Caco-2 (cell line): ENCODE measurements around the gene NBL1. TPM values are rescaled to one million over a fixed set of nuclear protein-coding genes. Genes with fewer than 3 reads are reported as not detected.

Experiments used
- BruUV-seq: library from RNA; stranded (reverse); fragments of 400-500 nt; replicated peaks from 2 replicates; lab custom pipeline; 2021; lab: Mats Ljungman, UMichigan
- CTCF ChIA-PET: fragments of 300-600 bp; sonication (Branson Sonifier 250); formaldehyde crosslinking; loops from one replicate; lab custom pipeline; 2022; ENCODE audit warnings: antibody characterized with exemption; lab: Charles Lee
- POLR2A ChIA-PET: fragments of 300-600 bp; sonication (Branson Sonifier 250); formaldehyde crosslinking; loops from one replicate; lab custom pipeline; 2022; ENCODE audit warnings: antibody characterized with exemption; lab: Charles Lee
- DNase-seq, 2 experiments: peaks; one replicate each; pipeline versions ENCODE4 v3.0.0 to v3.0.0-alpha.2; 2020 to 2022
- H3K27me3 ChIP-seq: replicated peaks from 2 replicates; pipeline ENCODE4 v1.6.0; 2011; ENCODE audit warnings: low read length; ENCODE audit not compliant: control insufficient read depth, insufficient read depth
- H3K36me3 ChIP-seq: 2 replicates; pipeline ENCODE4 v1.5.1; 2011; ENCODE audit warnings: low read length; ENCODE audit not compliant: control insufficient read depth, insufficient read depth
- H3K4me1 ChIP-seq: fragments of 250-450 bp; sonication (Bioruptor Pico); 2 replicates; pipeline ENCODE4 v1.5.1; 2020; ENCODE audit warnings: mild to moderate bottlenecking
- H3K4me3 ChIP-seq: 2 replicates; pipeline ENCODE4 v1.5.1; 2011; ENCODE audit warnings: low read depth, mild to moderate bottlenecking, control low read depth, low read length
- H3K9me3 ChIP-seq: fragments of 250-450 bp; sonication (Bioruptor Pico); 2 replicates; pipeline ENCODE4 v1.5.1; 2020; ENCODE audit warnings: mild to moderate bottlenecking, moderate library complexity
- H3K27ac Mint-ChIP-seq: one replicate; pipeline ENCODE4 v1.8.0; 2022; ENCODE audit warnings: mixed read lengths; ENCODE audit not compliant: unreplicated experiment
- H3K27me3 Mint-ChIP-seq: one replicate; pipeline ENCODE4 v1.8.0; 2022; ENCODE audit warnings: mixed read lengths; ENCODE audit not compliant: insufficient read depth, unreplicated experiment
- H3K36me3 Mint-ChIP-seq: one replicate; pipeline ENCODE4 v1.8.0; 2022; ENCODE audit warnings: mild to moderate bottlenecking, mixed read lengths; ENCODE audit not compliant: insufficient read depth, unreplicated experiment
- H3K4me1 Mint-ChIP-seq: one replicate; pipeline ENCODE4 v1.8.0; 2022; ENCODE audit warnings: low read depth, mixed read lengths; ENCODE audit not compliant: unreplicated experiment
- H3K4me3 Mint-ChIP-seq: one replicate; pipeline ENCODE4 v1.8.0; 2022; ENCODE audit warnings: mild to moderate bottlenecking, moderate library complexity, mixed read lengths; ENCODE audit not compliant: unreplicated experiment
- H3K9me3 Mint-ChIP-seq: one replicate; pipeline ENCODE4 v1.8.0; 2022; ENCODE audit warnings: mixed read lengths; ENCODE audit not compliant: unreplicated experiment
- CTCF ChIP-seq, 2 experiments: fragments of 200-600 bp in 1 of 2; IDR thresholded peaks; 1 replicate in 1 of 2; 2 replicates in 1 of 2; pipeline versions ENCODE4 v1.5.1 to v1.8.0; 2011 to 2022; ENCODE audit warnings: antibody characterized with exemption in 1 of 2, control low read depth in 1 of 2, inconsistent platforms in 1 of 2, low read depth in 1 of 2, low read length in 1 of 2, mild to moderate bottlenecking in 1 of 2, moderate library complexity in 1 of 2; ENCODE audit not compliant: insufficient read depth in 1 of 2, severe bottlenecking in 1 of 2, unreplicated experiment in 1 of 2
- intact Hi-C: fragments of 100-400 bp; cut with micrococcal nuclease; formaldehyde crosslinking; loops from one replicate; pipeline ENCODE4 v1.10.0; 2022; ENCODE audit not compliant: unreplicated experiment
- total RNA-seq: library from RNA; stranded (reverse); gene quantifications from 2 replicates; pipeline ENCODE4 v1.2.3, GENCODE V29; 2022

The NBL1 gene
- total RNA-seq, 1 experiment from 2014 or later, result 24.0 TPM

DNA sequence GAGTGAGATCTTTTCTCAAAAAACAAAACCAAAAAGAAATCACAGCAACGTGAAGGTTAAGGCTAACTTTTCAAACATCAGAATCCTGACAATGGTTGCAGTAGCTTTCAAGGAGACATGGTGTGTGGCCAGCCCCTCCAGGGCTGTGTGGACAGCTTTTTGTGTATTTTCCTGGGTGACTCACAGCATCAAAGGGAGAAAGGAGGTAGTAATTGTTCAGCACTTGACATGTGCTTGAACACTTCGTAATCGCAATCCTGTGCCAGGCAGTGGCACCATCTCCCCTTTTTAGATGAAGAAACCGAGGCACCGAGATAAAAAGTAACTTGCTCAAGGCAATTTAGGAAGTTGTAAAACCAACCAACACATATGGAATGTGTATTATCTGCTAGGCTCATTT, 10.3 kb downstream of the NBL1 start:
- ChIA-PET POLR2A (interaction anchor here (0.5 kb wide), 1 partner anchor 68 kb away, joined by 5 read pairs; no protein-coding TSS in a partner anchor), CTCF (interaction anchor here (0.6 to 1.8 kb wide), 15 partner anchors 8 to 602 kb away, joined by 3 to 7 read pairs (median 4); partner anchors contain the start of gene NBL1)
- Histone ChIP-seq H3K4me3 (no peak overlapping the region), H3K27me3 (no peaks in the 10 kb centered on the region), H3K9me3 (no peaks in the 10 kb centered on the region), H3K4me1 (no peaks in the 10 kb centered on the region), H3K36me3 (no peaks in the 10 kb centered on the region)
- no peak overlapping the region for H3K4me3 Mint-ChIP-seq
- H3K4me1 Mint-ChIP-seq, result peaks cover 1% of the 10 kb centered on the region
- intact Hi-C loops, result loop anchor here (5.0 kb wide), 2 partner anchors 167 to 207 kb away; partner anchors contain the start of gene CAPZB
- TF ChIP-seq CTCF (IDR thresholded peaks at IDR 0.05; ENCODE audit: insufficient read depth in 1 of 2, low read depth in 1 of 2, low read length in 1 of 2, severe bottlenecking in 1 of 2, unreplicated experiment in 1 of 2), result no peak
- no peaks in the 10 kb centered on the region for H3K9me3 Mint-ChIP-seq
- H3K27me3 Mint-ChIP-seq, result no peaks in the 10 kb centered on the region
- no peak for DNase-seq
- BruUV-seq, result no TSS peak
- no peaks in the 10 kb centered on the region for H3K36me3 Mint-ChIP-seq
- no peak overlapping the region for H3K27ac Mint-ChIP-seq

GRCh38 chr1:19654886-19655717, 11.0 kb downstream of the NBL1 start:
- POLR2A ChIA-PET, result no interaction called here

DNA sequence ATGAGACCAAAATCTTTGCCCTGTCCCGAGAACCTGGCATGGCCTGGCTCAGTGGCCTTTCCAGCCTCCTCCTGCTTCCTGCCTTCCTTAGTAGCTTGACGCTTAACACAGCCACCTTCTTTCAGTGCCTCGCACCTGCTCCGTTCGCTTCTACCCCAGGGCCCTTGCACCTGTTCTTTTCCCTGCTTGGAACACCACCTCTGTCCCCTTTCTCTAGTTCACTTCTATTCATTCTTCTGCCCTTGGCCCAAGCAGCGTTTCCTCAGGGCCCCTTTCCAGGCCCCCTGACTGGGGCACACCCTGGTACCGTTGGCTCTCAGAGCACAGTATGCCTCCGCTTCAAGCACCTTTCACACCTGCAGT, 11.6 kb downstream of the NBL1 start:
- ChIA-PET CTCF (no interaction called here), POLR2A (no interaction called here)
- H3K4me1 Mint-ChIP-seq, result peaks cover 6% of the 10 kb centered on the region
- Histone ChIP-seq H3K27me3 (no peaks in the 10 kb centered on the region), H3K4me1 (no peaks in the 10 kb centered on the region), H3K4me3 (no peak overlapping the region), H3K9me3 (no peaks in the 10 kb centered on the region), H3K36me3 (no peaks in the 10 kb centered on the region)
- no TSS peak for BruUV-seq
- TF ChIP-seq CTCF (IDR thresholded peaks at IDR 0.05; ENCODE audit: insufficient read depth in 1 of 2, low read depth in 1 of 2, low read length in 1 of 2, severe bottlenecking in 1 of 2, unreplicated experiment in 1 of 2), result no peak
- H3K9me3 Mint-ChIP-seq, result no peaks in the 10 kb centered on the region
- H3K27ac Mint-ChIP-seq, result no peak overlapping the region
- H3K27me3 Mint-ChIP-seq, result no peaks in the 10 kb centered on the region
- intact Hi-C loops, result no loop called here
- H3K4me3 Mint-ChIP-seq, result no peak overlapping the region
- H3K36me3 Mint-ChIP-seq, result no peaks in the 10 kb centered on the region
- DNase-seq, result no peak

More at GRCh38 chr1:19654886-19655717, 11.0 kb downstream of the NBL1 start:
- Histone ChIP-seq H3K36me3 (no peaks in the 10 kb centered on the region), H3K9me3 (no peaks in the 10 kb centered on the region), H3K4me1 (no peaks in the 10 kb centered on the region), H3K27me3 (no peaks in the 10 kb centered on the region), H3K4me3 (no peak overlapping the region)
- no peak for TF ChIP-seq CTCF (IDR thresholded peaks at IDR 0.05; ENCODE audit: insufficient read depth in 1 of 2, low read depth in 1 of 2, low read length in 1 of 2, severe bottlenecking in 1 of 2, unreplicated experiment in 1 of 2)
- Mint-ChIP-seq H3K4me1 (peaks cover 6% of the 10 kb centered on the region), H3K36me3 (no peaks in the 10 kb centered on the region), H3K27ac (no peak overlapping the region), H3K9me3 (no peaks in the 10 kb centered on the region), H3K27me3 (no peaks in the 10 kb centered on the region), H3K4me3 (no peak overlapping the region)
- intact Hi-C loops, result loop anchor here (5.0 kb wide), 2 partner anchors 168 to 208 kb away; partner anchors contain the start of gene CAPZB
- no TSS peak for BruUV-seq
- CTCF ChIA-PET, result interaction anchor here (0.5 to 1.2 kb wide), 2 partner anchors 15 to 1205 kb away, joined by 4 to 7 read pairs; no protein-coding TSS in a partner anchor
- DNase-seq, result no peak
